ENCODE data around the gene SGSH. TPM values are rescaled to one million over a fixed set of nuclear protein-coding genes. Genes with fewer than 3 reads are reported as not detected.

Gene SGSH
- polyA plus RNA-seq, 1 donor (not counting 4 experiments of a cell fraction or from before 2014, with no cell fraction given) = 9.6 TPM

- no peaks in the 10 kb centered on the region for H3K79me2 ChIP-seq (ENCODE audit: control insufficient read depth, insufficient read depth, low read length)
- no peaks in the 10 kb centered on the region for H3K27me3 ChIP-seq (ENCODE audit: control insufficient read depth, extremely low read depth, insufficient read depth, low read length)
- peak overlapping the region; percentile 4 for H3K9ac ChIP-seq (ENCODE audit: control insufficient read depth, extremely low read depth, insufficient read depth, low read length)
- no peak for DNase-seq (ENCODE audit: low read depth, low spot score)
- no peak overlapping the region for H3K27ac ChIP-seq (ENCODE audit: control insufficient read depth, insufficient read depth, low read length)
- H3K4me2 ChIP-seq (ENCODE audit: control insufficient read depth, extremely low read depth, insufficient read depth, low read depth, low read length) = peak overlapping the region; percentile 56
- no peak for FAIRE-seq
- dilution Hi-C loops (cut with MboI; ENCODE audit: extremely low pct_ligation_motif_present, low sequenced_read_pairs) = no loop called here
- peak overlapping the region; percentile 13 for H2AFZ ChIP-seq (ENCODE audit: control insufficient read depth, low read length)
- H3K9me3 ChIP-seq (ENCODE audit: control insufficient read depth, low read depth, low read length) = no peaks in the 10 kb centered on the region
- no peaks in the 10 kb centered on the region for H4K20me1 ChIP-seq (ENCODE audit: control insufficient read depth, extremely low read depth, insufficient read depth, low read length)
- TF ChIP-seq CTCF (optimal IDR thresholded peaks at IDR 0.05 in 1 of 3, IDR thresholded peaks at IDR 0.05 in 1 of 3, conservative IDR thresholded peaks at IDR 0.05 in 1 of 3; ENCODE audit: extremely low read depth in 1 of 3, insufficient read depth in 2 of 3, low read length in 3 of 3) (no peak), EZH2 (IDR thresholded peaks at IDR 0.05; ENCODE audit: low read length) (no peak)
- H3K4me3 ChIP-seq (ENCODE audit: control insufficient read depth in 2 of 3, extremely low read depth in 1 of 3, insufficient read depth in 2 of 3, low read depth in 1 of 3, low read length in 3 of 3) = peak overlapping the region; percentile 48 to 76 (median 75)
- no peaks in the 10 kb centered on the region for H3K9me1 ChIP-seq (ENCODE audit: control insufficient read depth, extremely low read depth, insufficient read depth, low read length)
- H3K4me1 ChIP-seq (ENCODE audit: control insufficient read depth, extremely low read depth, insufficient read depth, low read length) = peaks cover 7% of the 10 kb centered on the region
- no peaks in the 10 kb centered on the region for H3K36me3 ChIP-seq (ENCODE audit: control insufficient read depth in 2 of 2, extremely low read depth in 1 of 2, insufficient read depth in 2 of 2, low read length in 2 of 2)
Measured at GRCh38 chr17:80220736-80221215, 643 bp upstream of the SGSH start.

- Histone ChIP-seq H3K9ac (ENCODE audit: control insufficient read depth, extremely low read depth, insufficient read depth, low read length) (peak overlapping the region; percentile 79), H3K9me1 (ENCODE audit: control insufficient read depth, extremely low read depth, insufficient read depth, low read length) (no peaks in the 10 kb centered on the region), H3K4me2 (ENCODE audit: control insufficient read depth, extremely low read depth, insufficient read depth, low read depth, low read length) (peak overlapping the region; percentile 86), H3K4me1 (ENCODE audit: control insufficient read depth, extremely low read depth, insufficient read depth, low read length) (peaks cover 7% of the 10 kb centered on the region), H3K36me3 (ENCODE audit: control insufficient read depth in 2 of 2, extremely low read depth in 1 of 2, insufficient read depth in 2 of 2, low read length in 2 of 2) (no peaks in the 10 kb centered on the region), H3K27ac (ENCODE audit: control insufficient read depth, insufficient read depth, low read length) (peak overlapping the region; percentile 13), H3K9me3 (ENCODE audit: control insufficient read depth, low read depth, low read length) (no peaks in the 10 kb centered on the region), H3K27me3 (ENCODE audit: control insufficient read depth, extremely low read depth, insufficient read depth, low read length) (no peaks in the 10 kb centered on the region), H4K20me1 (ENCODE audit: control insufficient read depth, extremely low read depth, insufficient read depth, low read length) (no peaks in the 10 kb centered on the region), H3K4me3 (ENCODE audit: control insufficient read depth in 2 of 3, extremely low read depth in 1 of 3, insufficient read depth in 2 of 3, low read depth in 1 of 3, low read length in 3 of 3) (peak overlapping the region; percentile 74 to 76 (median 75)), H2AFZ (ENCODE audit: control insufficient read depth, low read length) (peak overlapping the region; percentile 83), H3K79me2 (ENCODE audit: control insufficient read depth, insufficient read depth, low read length) (no peaks in the 10 kb centered on the region)
- TF ChIP-seq EZH2 (IDR thresholded peaks at IDR 0.05; ENCODE audit: low read length) = no peak
- TF ChIP-seq CTCF (optimal IDR thresholded peaks at IDR 0.05 in 1 of 3, IDR thresholded peaks at IDR 0.05 in 1 of 3, conservative IDR thresholded peaks at IDR 0.05 in 1 of 3; ENCODE audit: extremely low read depth in 1 of 3, insufficient read depth in 2 of 3, low read length in 3 of 3) = no peak
- DNase-seq (ENCODE audit: low read depth, low spot score) = no peak
- no peak for FAIRE-seq
- dilution Hi-C loops (cut with MboI; ENCODE audit: extremely low pct_ligation_motif_present, low sequenced_read_pairs) = no loop called here
Measured at GRCh38 chr17:80219763-80220053, 425 bp downstream of the SGSH start.
